Stimulated activated CD8-positive, alpha-beta memory T cell treated with anti-CD3 and anti-CD28 coated beads, Interleukin-7, amount 100 ng/mL, for 48 hours (primary cell): ENCODE measurements around the gene BEST1.
"Not testable (repeated sequence)": the region's sequence is repeated elsewhere in the genome, so short reads cannot be mapped to it uniquely, and the experiment has no call there.

ENCODE experiments used
- DNase-seq, 2 donors: peaks; one replicate each; pipeline ENCODE4 v3.0.0-alpha.2; 2020; ENCODE audit warnings: low read depth in 1 of 2; ENCODE audit errors: extremely low read depth in 1 of 2

BEST1 gene

DNA sequence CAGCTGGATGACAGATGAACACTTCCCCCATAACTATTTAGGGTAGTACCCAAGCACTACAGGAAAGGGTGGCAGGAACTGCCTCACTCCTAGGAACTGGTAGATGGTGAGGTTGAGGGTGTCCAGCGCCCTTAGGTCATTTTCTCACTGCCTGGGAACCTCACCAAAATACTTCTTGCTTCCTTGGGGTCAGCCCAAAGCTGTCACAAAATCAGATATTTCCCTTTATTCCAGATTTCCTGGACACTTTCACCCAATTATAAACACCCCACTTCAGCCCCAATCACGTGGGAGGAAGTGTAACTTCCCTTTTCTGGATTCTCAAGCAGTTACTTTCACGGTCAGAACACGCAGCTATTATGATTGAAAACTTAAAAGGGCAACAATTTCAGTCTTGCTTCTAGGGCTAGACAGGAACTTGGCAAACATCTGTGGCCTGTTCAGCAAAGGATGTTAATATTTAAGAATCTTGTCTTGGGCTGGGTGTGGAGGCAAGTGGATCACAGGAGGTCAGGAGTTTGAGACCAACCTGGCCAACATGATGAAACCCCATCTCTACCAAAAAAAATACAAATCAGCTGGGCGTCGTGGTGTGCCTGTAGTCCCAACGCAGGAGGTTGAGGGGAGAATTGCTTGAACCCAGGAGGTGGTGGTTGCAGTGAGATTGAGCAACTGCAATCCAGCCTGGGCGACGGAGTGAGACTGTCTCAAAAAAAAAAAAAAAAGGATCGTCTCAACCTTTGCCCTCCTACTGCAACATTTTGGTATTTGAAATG is 13.3 kb downstream of the BEST1 start:
- DNase-seq: no peak

DNA sequence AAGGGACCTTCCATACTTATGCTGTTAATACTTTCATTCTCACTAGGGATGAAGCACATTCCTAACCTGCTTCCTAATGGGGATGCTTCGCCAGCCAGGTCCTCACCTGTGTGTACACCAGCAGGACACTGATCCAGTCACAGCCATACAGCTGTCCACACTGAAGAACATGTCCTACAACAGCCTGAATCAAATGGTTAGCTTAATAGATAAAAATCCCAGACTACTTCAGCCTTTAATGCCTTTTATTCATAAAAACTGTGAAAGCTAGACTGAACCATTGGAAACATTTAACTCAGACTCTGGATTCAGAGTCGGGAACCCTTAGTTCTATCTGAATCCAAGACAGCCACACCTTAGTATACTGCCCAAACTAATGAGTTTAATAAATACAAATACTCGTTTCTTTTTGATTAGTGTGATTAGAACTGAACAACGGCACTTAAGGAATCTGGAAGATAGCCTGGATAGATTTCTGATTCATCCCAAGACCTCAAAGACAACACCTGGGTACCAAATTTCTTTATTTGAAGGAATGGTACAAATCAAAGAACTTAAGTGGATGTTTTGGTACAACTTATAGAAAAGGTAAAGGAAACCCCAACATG is 14.0 kb downstream of the BEST1 start:
- no peak for DNase-seq

- DNase-seq: not testable (repeated sequence)
Measured at GRCh38 chr11:61964666-61965271, 14.6 kb downstream of the BEST1 start.

DNA sequence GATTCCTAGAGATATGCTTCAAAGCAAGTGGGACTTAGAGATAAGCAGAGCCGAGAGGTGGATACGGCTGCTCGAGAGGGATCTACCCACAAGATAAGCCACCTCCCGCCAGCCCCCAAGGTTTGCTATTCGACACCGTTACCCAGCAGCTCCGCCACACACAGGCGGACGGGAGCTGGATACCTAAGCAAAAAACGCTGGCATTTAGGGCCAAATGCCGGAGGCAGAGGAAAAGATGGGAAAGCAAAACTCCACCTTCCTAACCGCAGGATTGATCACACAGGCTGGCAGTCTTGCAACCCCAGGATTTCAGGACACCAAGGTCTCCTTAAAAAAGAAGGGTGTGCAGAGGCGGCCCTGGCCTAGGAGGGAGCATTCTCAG is 16.6 kb downstream of the BEST1 start:
- DNase-seq: no peak

- DNase-seq: peak; percentile 76
Measured at GRCh38 chr11:61967116-61967923, 17.2 kb downstream of the BEST1 start, which contains the start of gene FTH1. FTH1 (minus strand) TSS chr11:61967634; CDS start chr11:61967425, 209 bp downstream.

DNA sequence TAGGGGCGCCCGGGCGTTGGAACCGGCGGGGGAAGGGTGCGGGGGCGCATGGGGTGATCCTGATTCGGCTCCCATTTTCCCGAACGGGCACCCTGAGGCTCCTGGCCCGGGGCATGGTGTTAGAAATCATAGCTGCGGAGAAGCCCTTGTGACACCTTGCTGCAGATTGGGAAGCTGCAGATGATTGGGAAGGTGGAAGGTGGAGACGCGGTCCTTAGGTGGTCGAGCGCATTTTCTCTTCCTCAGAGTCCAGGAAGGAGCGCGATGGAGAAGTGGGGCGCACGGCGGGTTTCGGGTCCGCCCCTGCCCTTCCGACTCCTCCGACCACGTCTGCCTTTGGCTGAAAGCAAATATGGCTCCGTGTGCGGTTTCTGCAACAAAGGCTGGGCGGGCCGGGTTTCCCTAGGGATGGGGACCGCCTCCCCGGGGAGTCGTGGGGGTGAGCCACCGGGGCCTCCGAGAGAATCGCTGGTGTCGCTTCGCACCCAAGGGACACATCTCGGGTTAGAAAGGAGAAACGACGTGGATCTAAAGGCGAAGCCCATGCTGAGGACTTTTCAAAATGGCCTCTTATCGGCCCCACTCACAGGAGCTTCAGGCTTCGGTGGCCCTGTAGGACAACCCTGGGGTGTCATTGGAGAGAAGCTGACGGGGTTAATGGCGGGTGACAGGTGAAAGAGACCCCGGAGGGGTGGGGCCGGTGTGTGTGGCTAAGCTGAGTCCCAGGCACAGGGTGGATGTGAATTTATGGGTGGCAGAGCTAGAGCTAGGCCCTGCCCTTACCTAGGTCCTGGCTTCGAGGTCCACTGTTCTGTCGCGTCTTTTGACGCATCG is 18.0 kb downstream of the BEST1 start:
- peak in 1 of 2 donors; percentile 24 for DNase-seq

DNA sequence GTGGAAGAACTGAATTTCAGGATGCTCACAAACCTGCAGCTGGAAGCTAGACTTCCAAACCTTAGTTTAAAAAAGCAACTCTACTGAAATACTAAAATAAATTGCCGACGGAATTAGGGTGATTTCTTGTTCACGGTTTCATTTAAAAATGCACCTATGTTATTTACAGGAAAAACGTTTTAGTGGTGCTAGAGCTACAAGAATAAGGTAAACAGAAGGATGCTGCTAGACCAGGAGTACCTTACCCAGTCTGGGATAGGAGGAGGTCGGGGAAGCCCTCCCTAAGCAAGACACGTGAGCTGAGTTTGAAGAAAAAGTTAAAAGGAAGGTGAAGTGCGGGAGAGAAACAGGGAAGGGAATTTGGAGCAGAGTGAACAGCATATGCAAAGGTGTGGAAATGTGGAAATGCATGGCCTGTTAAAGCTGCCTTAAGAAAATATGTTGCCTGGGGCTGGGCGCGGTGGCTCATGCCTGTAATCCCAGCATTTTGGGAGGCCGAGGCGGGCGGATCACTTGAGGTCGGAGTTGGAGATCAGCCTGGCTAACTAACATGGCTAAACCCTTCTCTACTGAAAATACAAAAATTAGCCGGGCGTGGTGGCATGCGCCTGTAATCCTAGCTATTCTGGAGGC is 18.7 kb downstream of the BEST1 start:
- DNase-seq: no peak

GRCh38 chr11:61969391-61969758 is 19.2 kb downstream of the BEST1 start:
- DNase-seq: no peak

- DNase-seq: no peak
Measured at GRCh38 chr11:61969838-61970662, 19.9 kb downstream of the BEST1 start.

- no peak for DNase-seq
Measured at GRCh38 chr11:61971248-61972111, 21.3 kb downstream of the BEST1 start.

- DNase-seq: no peak
Measured at GRCh38 chr11:61972112-61972671, 22.0 kb downstream of the BEST1 start.

GRCh38 chr11:61972672-61973475 is 22.7 kb downstream of the BEST1 start:
- no peak for DNase-seq

- DNase-seq: no peak
Measured at GRCh38 chr11:61973476-61974162, 23.5 kb downstream of the BEST1 start.

GRCh38 chr11:61974766-61975631 is 24.8 kb downstream of the BEST1 start:
- DNase-seq: no peak

GRCh38 chr11:61975638-61976419 is 25.7 kb downstream of the BEST1 start:
- DNase-seq: no peak
